HepG2 (cell line): ENCODE measurements around the gene MMP24OS. TPM values are rescaled to one million over a fixed set of nuclear protein-coding genes. Genes with fewer than 3 reads are reported as not detected.

Experiments
- ARNTL ChIP-seq: sonication (generic); formaldehyde crosslinking; IDR thresholded peaks from 2 replicates; pipeline ENCODE4 v1.4.0; 2020; ENCODE audit warnings: mild to moderate bottlenecking, missing genetic modification reagents
- ATM ChIP-seq: fragments of 450-650 bp; IDR thresholded peaks from 2 replicates; pipeline ENCODE4 v1.7.1; 2017; ENCODE audit warnings: mild to moderate bottlenecking, borderline replicate concordance
- FOXA3 ChIP-seq: IDR thresholded peaks from 2 replicates; pipeline ENCODE4 v1.6.1; 2016; ENCODE audit warnings: missing genetic modification reagents, missing compliant biosample characterization
- GMEB2 ChIP-seq: IDR thresholded peaks from 2 replicates; pipeline ENCODE4 v1.6.1; 2016; ENCODE audit warnings: missing biosample characterization, missing genetic modification reagents, low read depth
- IKZF1 ChIP-seq: fragments of 450-650 bp; IDR thresholded peaks from 2 replicates; pipeline ENCODE4 v1.7.1; 2016
- JUN ChIP-seq: sonication (generic); formaldehyde crosslinking; IDR thresholded peaks from 2 replicates; pipeline ENCODE4 v1.4.0; 2020; ENCODE audit warnings: mild to moderate bottlenecking, missing genetic modification reagents
- MLX ChIP-seq: IDR thresholded peaks from 2 replicates; pipeline ENCODE4 v1.6.1; 2016
- PHF8 ChIP-seq: sonication (generic); formaldehyde crosslinking; IDR thresholded peaks from 2 replicates; pipeline ENCODE4 v1.5.0; 2020; ENCODE audit warnings: missing genetic modification reagents
- SMC3 ChIP-seq: IDR thresholded peaks from 2 replicates; pipeline ENCODE4 v1.6.1; 2011; ENCODE audit warnings: low read length, improper control_type of control experiment
- SOX13 ChIP-seq, 3 experiments: fragments of 450-650 bp in 1 of 3; sonication (generic) in 1 of 3; formaldehyde crosslinking in 1 of 3; IDR thresholded peaks in 2 of 3; conservative IDR thresholded peaks in 1 of 3; 2 replicates each; pipeline versions ENCODE4 v1.5.0 to v1.6.1; 2016 to 2020; ENCODE audit warnings: antibody characterized with exemption in 1 of 3, mild to moderate bottlenecking in 1 of 3, missing compliant biosample characterization in 1 of 3, missing genetic modification reagents in 1 of 3, moderate library complexity in 1 of 3
- ZHX2 ChIP-seq, 2 experiments: sonication (generic) in 1 of 2; formaldehyde crosslinking in 1 of 2; IDR thresholded peaks; 2 replicates each; pipeline versions ENCODE4 v1.6.1 to v1.9.0; 2014 to 2022; ENCODE audit warnings: antibody characterized with exemption in 1 of 2, borderline replicate concordance in 1 of 2, inconsistent platforms in 1 of 2, low read depth in 1 of 2, missing genetic modification reagents in 1 of 2
- ZKSCAN1 ChIP-seq: fragments of 150-350 bp; IDR thresholded peaks from 2 replicates; pipeline ENCODE4 v1.6.1; 2014; ENCODE audit warnings: low read length
- ZNF180 ChIP-seq: sonication (generic); formaldehyde crosslinking; IDR thresholded peaks from 2 replicates; pipeline ENCODE4 v1.4.0; 2020; ENCODE audit warnings: low read depth, missing genetic modification reagents, borderline replicate concordance
- ZNF275 ChIP-seq: sonication (generic); formaldehyde crosslinking; IDR thresholded peaks from 2 replicates; pipeline ENCODE4 v1.8.0; 2022; ENCODE audit warnings: missing genetic modification reagents, mild to moderate bottlenecking, inconsistent platforms, borderline replicate concordance
- ZNF562 ChIP-seq: sonication (generic); formaldehyde crosslinking; IDR thresholded peaks from 2 replicates; pipeline ENCODE4 v1.8.0; 2022; ENCODE audit warnings: missing genetic modification reagents, borderline replicate concordance
- ZNF749 ChIP-seq: sonication (generic); formaldehyde crosslinking; IDR thresholded peaks from 2 replicates; pipeline ENCODE4 v1.8.0; 2022; ENCODE audit warnings: mild to moderate bottlenecking, missing genetic modification reagents, moderate library complexity, borderline replicate concordance
- ZNF775 ChIP-seq: sonication (generic); formaldehyde crosslinking; IDR thresholded peaks from 2 replicates; pipeline ENCODE4 v1.4.0; 2020; ENCODE audit warnings: missing genetic modification reagents, mild to moderate bottlenecking, moderate library complexity, borderline replicate concordance
- ZNF781 ChIP-seq: sonication (generic); formaldehyde crosslinking; IDR thresholded peaks from 2 replicates; pipeline ENCODE4 v1.5.1; 2020; ENCODE audit warnings: borderline replicate concordance, mild to moderate bottlenecking, missing genetic modification reagents; ENCODE audit errors: not compliant biosample characterization
- ZSCAN22 ChIP-seq: sonication (generic); formaldehyde crosslinking; IDR thresholded peaks from 2 replicates; pipeline ENCODE4 v1.4.0; 2020; ENCODE audit warnings: mild to moderate bottlenecking, missing genetic modification reagents
- polyA plus RNA-seq, 8 experiments: library from polyadenylated mRNA; depleted of rRNA in 3 of 8; stranded (reverse) in 7 of 8; unstranded in 1 of 8; fragments of >200 nt; fragmentation: Illumina TruSeq in 4 of 8; extraction: Trizol in 4 of 8; gene quantifications; 2 replicates each; pipeline versions ENCODE4 v1.2.1 to v1.2.3, GENCODE V29; 2011 to 2016; ENCODE audit warnings: low read depth in 4 of 8, missing spikeins in 1 of 8, mixed read lengths in 1 of 8; ENCODE audit not compliant: insufficient read depth in 1 of 8
- total RNA-seq, 5 experiments: library from RNA; depleted of rRNA; stranded (reverse); fragments of >200 nt; fragmentation: Illumina TruSeq; extraction: Trizol; gene quantifications; 2 replicates each; pipeline ENCODE4 v1.2.3, GENCODE V29; 2016; ENCODE audit warnings: low read depth in 1 of 5

The MMP24OS gene
- total and polyA plus RNA-seq, 2 of the 13 experiments (the other 11 are each of a cell fraction or from before 2014, with no cell fraction given), result 6.0 to 8.5 TPM

- TF ChIP-seq ZNF562 (CRISPR knock-in tag) (no peak; the same call in 1 of the 2 replicates), ATM (no peak), MLX (CRISPR knock-in tag) (no peak; the same call in none of the 2 replicates), SOX13 (IDR thresholded peaks at IDR 0.05) (peak; percentile 39; the same call in 1 of the 2 replicates), SOX13 (CRISPR knock-in tag; conservative IDR thresholded peaks at IDR 0.05 in 1 of 2, IDR thresholded peaks at IDR 0.05 in 1 of 2) (peak; percentile 33 to 38; a peak in 1 of 4 replicates), ZSCAN22 (CRISPR knock-in tag) (no peak), JUN (no peak), ZKSCAN1 (peak; percentile 49; the same call in 1 of the 2 replicates), ZNF749 (CRISPR knock-in tag) (peak; percentile 56; the same call in 1 of the 2 replicates), GMEB2 (CRISPR knock-in tag) (peak; percentile 55; the same call in 1 of the 2 replicates), ZNF775 (no peak; the same call in 1 of the 2 replicates), ZNF180 (CRISPR knock-in tag) (no peak), PHF8 (peak; percentile 96), SMC3 (no peak), ZNF781 (CRISPR knock-in tag) (peak; percentile 81), ARNTL (CRISPR knock-in tag) (peak; percentile 90), IKZF1 (no peak), ZNF275 (CRISPR knock-in tag) (peak; percentile 60), FOXA3 (CRISPR knock-in tag) (no peak), ZHX2 (IDR thresholded peaks at IDR 0.05; ENCODE audit: low read depth) (peak; percentile 58; the same call in 1 of the 2 replicates), ZHX2 (CRISPR knock-in tag; IDR thresholded peaks at IDR 0.05; ENCODE audit: borderline replicate concordance) (no peak)
Measured at GRCh38 chr20:35284267-35284991, 6.5 kb upstream of the MMP24OS start, which contains the start of gene EIF6 (continued).
